ENCODE data around the gene PRKG2. TPM values are rescaled to one million over a fixed set of nuclear protein-coding genes. Genes with fewer than 3 reads are reported as not detected.

The PRKG2 gene
- total and polyA plus RNA-seq, 10 of the 15 experiments (the other 5 are each of a cell fraction or from before 2014, with no cell fraction given), result not detected

- TF ChIP-seq CBX5 (IDR thresholded peaks at IDR 0.05; ENCODE audit: low read depth) (no peak), SMARCA5 (IDR thresholded peaks at IDR 0.05) (no peak), CREM (IDR thresholded peaks at IDR 0.05; ENCODE audit: low read depth) (no peak), ATF7 (IDR thresholded peaks at IDR 0.05; ENCODE audit: low read depth) (no peak), PAX5 (IDR thresholded peaks at IDR 0.05; ENCODE audit: borderline replicate concordance, low read depth, low read length) (no peak), RBBP5 (conservative IDR thresholded peaks at IDR 0.05) (no peak), CHD4 (IDR thresholded peaks at IDR 0.05) (no peak), ASH2L (IDR thresholded peaks at IDR 0.05; ENCODE audit: borderline replicate concordance, low read depth) (no peak), BRCA1 (IDR thresholded peaks at IDR 0.05; ENCODE audit: low read depth, low read length) (no peak), FOXM1 (IDR thresholded peaks at IDR 0.05; ENCODE audit: low read depth, low read length) (no peak), NFIC (IDR thresholded peaks at IDR 0.05; ENCODE audit: low read depth, low read length) (no peak), SIN3A (IDR thresholded peaks at IDR 0.05; ENCODE audit: low read depth, low read length) (no peak), SUZ12 (IDR thresholded peaks at IDR 0.05; ENCODE audit: unreplicated experiment) (no peak)
- TF ChIP-seq, protein P1, sequence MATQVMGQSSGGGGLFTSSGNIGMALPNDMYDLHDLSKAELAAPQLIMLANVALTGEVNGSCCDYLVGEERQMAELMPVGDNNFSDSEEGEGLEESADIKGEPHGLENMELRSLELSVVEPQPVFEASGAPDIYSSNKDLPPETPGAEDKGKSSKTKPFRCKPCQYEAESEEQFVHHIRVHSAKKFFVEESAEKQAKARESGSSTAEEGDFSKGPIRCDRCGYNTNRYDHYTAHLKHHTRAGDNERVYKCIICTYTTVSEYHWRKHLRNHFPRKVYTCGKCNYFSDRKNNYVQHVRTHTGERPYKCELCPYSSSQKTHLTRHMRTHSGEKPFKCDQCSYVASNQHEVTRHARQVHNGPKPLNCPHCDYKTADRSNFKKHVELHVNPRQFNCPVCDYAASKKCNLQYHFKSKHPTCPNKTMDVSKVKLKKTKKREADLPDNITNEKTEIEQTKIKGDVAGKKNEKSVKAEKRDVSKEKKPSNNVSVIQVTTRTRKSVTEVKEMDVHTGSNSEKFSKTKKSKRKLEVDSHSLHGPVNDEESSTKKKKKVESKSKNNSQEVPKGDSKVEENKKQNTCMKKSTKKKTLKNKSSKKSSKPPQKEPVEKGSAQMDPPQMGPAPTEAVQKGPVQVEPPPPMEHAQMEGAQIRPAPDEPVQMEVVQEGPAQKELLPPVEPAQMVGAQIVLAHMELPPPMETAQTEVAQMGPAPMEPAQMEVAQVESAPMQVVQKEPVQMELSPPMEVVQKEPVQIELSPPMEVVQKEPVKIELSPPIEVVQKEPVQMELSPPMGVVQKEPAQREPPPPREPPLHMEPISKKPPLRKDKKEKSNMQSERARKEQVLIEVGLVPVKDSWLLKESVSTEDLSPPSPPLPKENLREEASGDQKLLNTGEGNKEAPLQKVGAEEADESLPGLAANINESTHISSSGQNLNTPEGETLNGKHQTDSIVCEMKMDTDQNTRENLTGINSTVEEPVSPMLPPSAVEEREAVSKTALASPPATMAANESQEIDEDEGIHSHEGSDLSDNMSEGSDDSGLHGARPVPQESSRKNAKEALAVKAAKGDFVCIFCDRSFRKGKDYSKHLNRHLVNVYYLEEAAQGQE (IDR thresholded peaks at IDR 0.05; ENCODE audit: low read depth, low read length), result no peak
- ChIA-PET SMC1A (ENCODE audit: uncharacterized antibody, unreplicated experiment) (no interaction called here), RAD21 (ENCODE audit: unreplicated experiment) (no interaction called here), POLR2A (no interaction called here), CTCF (no interaction called here)
- in situ Hi-C loops (cut with MboI), result no loop called here
- no TSS peak for BruUV-seq (replicated peaks)
- Histone ChIP-seq H3K9me3 (replicated peaks; ENCODE audit: control insufficient read depth, insufficient read depth, low read length) (no peaks in the 10 kb centered on the region), H3K27me3 (replicated peaks in 1 of 2; ENCODE audit: control insufficient read depth in 2 of 2, insufficient read depth in 2 of 2, low read length in 1 of 2) (no peaks in the 10 kb centered on the region), H3K36me3 (ENCODE audit: control insufficient read depth in 2 of 2, insufficient read depth in 2 of 2, low read length in 1 of 2) (no peaks in the 10 kb centered on the region), H3K4me3 (no peak overlapping the region), H3K27ac (ENCODE audit: control insufficient read depth, insufficient read depth) (no peak overlapping the region), H4K20me1 (ENCODE audit: control insufficient read depth, insufficient read depth) (no peaks in the 10 kb centered on the region), H2AFZ (ENCODE audit: control insufficient read depth, low read depth, low read length) (no peak overlapping the region), H3K9ac (ENCODE audit: control insufficient read depth, insufficient read depth, low read length) (no peak overlapping the region), H3K79me2 (ENCODE audit: control insufficient read depth, insufficient read depth, low read length) (no peaks in the 10 kb centered on the region), H3K4me1 (ENCODE audit: control insufficient read depth, insufficient read depth, low read length) (no peaks in the 10 kb centered on the region), H3K4me2 (ENCODE audit: control insufficient read depth, insufficient read depth) (no peak overlapping the region)
- intact Hi-C loops (cut with micrococcal nuclease; ENCODE audit: unreplicated experiment), result no loop called here
- DNase-seq (ENCODE audit: low read depth, low spot score), result no peak
- 15% methylated on average over 3 of the region's 3 CpGs for WGBS (ENCODE audit: insufficient coverage, insufficient replicate concordance, low lambda C conversion rate, missing lambda C conversion rate)
- no peak for FAIRE-seq
- ATAC-seq, result no peak
Measured at GRCh38 chr4:81194286-81194685, 20.7 kb downstream of the PRKG2 start.
